Middle frontal gyrus (tissue), 1 donor: ENCODE results near the gene MBNL1.

Source experiments
- DNase-seq: peaks from one replicate; pipeline ENCODE4 v3.0.0-alpha.2; 2015; ENCODE audit warnings: low spot score; ENCODE audit errors: extremely low spot score

The MBNL1 gene

DNA sequence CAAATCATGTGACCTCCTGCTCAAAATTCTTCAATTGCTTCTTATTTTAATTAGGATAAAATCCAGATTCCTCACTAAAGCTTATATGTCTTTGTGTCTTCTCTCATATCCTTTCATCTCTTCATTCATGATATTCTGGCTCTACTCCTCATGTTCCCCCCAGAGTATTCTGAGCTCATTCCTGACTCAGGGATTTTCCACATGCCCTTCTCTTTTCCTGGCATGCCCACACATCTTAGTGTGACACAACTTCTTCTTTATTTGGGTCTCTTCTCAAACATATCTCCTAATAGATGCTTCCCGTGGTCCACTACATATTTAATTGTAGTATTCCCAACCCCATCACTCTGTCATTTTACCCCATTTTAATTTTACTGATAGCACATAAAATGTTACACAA lies 15.2 kb upstream of the MBNL1 start:
- DNase-seq: no peak

DNA sequence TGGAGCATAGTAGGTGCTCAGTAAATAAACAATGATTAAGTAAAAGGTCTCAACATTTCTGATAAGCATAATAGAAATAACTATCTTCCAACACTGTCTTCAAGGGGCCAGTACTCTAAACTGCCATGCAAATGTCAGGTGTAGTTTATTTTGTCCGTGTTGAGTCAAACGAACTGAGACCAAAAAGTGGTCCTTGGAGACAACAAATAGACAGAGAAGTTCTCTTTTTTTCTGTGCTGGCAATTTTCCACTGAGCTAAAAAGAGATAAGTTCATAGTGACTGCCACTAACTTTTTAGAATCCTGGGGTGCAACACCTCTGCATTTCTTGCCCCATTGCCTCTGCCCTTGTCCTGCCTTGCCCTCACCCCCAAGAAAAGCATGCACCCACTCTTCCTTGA lies 14.7 kb upstream of the MBNL1 start:
- no peak for DNase-seq

DNA sequence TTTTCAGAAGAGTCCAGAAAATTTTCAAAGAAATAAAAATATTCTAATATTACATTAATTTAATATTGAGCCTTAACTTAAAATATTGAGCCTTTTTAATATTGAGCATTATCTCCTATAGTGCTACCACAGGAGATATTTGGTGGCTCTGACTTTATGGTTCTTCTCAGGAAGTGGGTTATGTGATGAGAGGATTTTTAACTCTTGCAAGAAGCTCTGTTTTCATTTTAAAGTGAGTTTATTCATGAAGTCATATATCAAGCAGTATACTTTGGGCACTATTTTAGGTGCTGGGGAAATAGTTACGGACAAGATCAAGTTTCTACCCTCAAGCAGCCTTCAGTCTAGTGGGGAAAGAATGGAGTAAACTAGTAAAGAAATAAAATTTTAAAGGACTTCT lies 13.4 kb upstream of the MBNL1 start:
- no peak for DNase-seq

DNA sequence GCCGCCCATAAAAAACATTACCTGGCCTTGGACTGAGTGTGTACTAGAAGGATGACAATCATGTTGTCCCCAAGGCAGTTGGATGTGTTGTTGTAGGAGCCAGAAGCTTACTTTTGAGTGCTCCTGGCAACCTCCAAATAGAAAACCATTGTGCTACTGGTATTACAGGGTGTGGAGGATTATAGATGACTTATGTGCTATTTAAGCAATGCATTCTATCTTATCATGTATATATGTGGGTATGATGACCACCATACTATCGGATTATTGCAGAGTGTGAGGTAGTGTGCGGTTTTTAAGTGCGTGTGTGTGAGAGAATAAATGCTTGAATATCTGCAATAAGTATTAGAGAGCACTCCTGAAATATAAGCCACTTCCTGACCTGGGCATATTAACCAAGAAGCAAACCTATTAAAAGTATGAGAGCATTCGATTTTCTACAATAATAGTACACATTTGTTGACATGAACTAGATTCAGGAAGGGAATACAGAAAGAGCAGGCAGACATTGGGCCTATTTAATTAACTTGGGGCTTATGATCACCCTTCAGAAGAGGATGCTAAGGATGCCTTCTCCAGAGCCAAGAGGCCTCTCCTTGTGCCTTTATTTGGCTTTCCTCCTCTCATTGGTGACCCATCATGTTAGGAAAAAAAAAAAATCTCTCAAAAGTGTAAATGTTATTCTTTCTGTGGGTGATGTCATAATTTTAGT lies 11.7 kb upstream of the MBNL1 start:
- no peak for DNase-seq

DNA sequence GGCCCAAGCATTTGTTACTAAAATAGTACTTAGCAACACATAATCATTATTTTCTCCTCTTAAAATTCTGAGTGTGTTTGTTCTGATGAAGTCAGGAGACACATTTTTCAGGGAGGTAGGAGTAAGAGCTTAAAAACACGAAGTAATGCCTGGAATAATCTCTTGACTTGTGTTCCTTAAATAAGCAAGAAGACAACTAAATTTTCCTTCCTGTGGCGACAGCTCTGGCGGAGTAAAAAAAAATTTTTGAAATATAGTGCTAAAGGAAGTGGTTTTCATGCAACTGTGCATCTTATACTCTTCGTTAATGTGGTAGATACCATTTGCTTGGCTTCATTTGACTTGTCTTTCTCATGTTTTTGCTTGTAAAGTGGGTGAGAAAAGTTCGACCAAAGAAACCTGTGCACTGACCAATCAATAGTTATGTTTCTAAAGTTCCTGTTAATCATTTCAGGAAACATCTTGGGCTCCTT lies 11.1 kb upstream of the MBNL1 start:
- DNase-seq: no peak

DNA sequence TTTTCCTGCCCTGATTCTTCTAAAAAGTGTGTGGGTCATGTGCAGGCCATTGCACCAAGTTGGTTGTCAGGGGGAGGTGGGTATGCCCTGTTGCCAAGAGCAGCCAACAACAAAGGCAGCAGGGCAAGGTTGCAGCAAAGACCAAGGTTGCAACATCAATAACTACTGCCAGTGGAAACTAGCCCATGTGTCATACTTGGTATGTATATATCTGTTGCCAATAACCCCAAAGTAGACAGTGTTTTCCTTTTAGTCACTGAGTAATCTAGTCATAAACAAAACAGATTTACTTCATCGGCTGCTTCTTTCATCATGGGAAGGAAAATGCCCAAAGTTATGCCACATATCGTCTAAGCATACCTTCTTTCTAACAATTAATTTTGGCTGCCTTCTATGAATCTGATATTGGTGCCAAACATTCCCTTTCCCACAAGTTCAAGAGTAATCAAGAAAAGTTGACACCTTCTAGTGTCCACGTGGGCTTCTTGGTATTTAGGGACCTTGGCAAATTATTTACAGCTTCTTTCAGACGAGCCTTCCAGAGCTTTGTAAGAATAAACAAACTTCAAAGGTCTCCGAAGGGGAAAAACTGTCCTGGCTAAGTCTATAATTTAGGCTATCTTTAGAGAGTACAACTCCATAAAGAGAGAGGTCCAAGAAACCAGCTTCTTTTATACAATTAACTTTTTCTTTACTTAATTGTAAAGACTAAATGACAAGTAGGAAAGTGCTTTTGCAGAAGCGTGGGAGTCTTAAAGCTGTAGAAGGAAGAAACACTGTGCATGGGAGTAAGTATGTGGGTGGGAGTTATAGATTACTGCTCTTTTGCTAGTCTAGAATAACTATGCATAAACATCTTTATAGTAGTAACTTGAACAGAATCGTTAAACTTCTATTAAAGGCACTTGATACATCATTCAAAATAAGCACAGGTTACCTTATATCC lies 10.0 kb upstream of the MBNL1 start:
- DNase-seq: no peak

DNA sequence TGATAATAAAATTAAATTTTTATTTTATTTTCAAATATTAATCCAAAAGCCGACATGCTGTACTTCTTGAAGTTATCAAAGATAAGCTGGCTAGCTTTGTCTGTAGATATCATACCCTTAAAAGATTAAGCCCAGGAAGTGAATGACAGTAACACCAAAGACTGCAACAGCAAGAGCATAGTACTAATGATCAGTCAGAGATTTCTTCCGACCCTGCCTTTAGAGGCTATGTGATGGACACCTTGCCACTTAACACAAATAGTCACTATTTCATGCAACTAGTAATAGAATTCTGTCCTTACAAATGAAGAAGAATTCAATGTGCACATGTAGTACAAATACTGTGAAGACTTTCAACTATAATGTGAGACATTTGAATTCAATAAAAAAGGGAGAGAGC lies 9.3 kb upstream of the MBNL1 start:
- DNase-seq: no peak

DNA sequence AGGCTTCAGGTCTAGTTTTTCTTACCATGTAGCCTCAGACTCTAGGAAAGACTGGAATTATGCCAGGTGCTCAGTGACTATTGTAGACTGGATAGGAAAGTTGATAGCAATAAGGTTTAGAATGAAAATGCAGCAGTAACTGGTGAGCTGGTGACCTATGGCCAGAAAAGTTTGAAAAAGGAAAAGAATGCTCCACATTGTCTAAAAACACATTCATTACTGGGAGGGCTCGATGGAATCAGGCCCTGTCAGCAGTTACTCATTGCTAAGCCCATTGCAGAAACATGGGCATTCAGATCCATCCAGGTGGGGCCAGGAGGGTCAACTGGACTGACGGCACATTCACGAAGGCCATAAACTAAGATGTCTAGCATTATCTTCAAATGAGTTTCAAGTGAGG lies 8.7 kb upstream of the MBNL1 start:
- DNase-seq: no peak

DNA sequence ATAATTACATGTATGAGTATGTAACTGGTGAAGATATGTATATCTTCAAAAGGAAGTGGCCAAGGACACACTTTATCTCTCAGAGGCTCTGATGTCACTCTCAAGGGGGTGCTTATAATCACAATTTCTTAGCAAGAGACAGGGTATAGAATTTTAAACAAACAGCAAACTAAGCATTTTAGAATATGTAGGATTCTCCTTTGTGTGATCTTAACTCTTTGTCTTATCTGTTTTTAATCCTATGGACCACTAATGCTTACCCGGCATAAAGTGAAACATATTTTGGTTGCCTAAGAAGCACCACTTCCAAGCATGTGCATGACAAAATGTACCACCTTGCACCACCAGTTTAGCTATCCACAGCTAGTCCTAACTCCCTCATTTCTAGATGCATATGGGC lies 8.2 kb upstream of the MBNL1 start:
- DNase-seq: no peak

DNA sequence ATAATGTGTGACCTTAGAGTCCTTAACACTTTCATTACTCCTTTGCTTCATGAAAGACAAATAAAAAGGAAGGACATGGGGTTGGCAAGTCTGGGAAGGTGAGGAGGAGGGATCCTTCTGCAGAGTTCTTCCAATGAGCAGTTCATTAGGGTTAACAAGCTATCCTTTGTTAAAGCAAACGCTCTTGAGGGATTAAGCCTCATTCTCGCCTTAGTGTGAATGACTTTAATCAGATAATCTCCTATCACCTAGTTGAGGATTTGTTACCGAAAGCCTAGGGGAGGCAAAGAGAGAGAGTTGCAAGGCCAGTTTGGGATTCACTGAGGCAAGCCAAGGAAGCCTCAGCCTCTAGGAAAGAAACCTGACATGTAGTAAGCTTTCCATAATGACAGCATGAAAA lies 7.4 kb upstream of the MBNL1 start:
- no peak for DNase-seq

DNA sequence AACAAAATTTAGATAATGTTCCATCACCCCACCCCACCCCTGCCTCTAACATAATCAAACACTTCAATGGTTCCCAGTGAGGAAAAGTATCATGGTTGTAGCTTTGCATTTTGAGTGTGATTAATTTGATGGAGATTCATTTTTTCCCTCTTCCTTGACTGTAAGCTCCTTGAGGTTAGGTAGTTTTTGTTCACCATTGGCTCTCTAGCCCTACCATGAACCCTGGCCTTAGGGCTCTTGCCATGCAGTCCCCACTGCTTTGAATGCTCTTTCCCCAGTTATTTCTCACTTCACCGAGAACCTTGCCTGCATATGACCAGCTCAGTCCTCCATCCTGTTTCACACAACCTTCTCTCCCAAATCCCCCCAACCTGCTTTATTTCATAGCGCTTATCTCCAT lies 5.0 kb upstream of the MBNL1 start:
- DNase-seq: no peak

DNA sequence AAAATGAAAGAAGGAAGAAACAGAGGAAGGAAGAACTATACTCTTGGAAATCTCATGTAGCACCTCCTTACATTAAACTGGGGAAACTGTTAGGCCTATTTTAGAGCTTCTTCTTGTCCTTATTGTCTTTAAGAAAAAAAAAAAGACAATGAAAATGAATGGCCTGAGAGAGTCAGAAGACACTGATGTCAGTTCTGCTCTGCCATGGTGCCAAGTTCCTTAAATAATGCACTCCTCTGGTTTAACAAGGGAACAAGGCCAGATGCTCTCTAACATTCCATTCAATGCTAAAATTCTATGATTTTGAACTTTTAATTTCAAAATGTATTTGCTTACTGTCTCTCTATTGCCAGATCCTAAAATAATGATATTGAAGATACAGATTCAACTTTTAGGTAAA lies 4.4 kb upstream of the MBNL1 start:
- DNase-seq: no peak

DNA sequence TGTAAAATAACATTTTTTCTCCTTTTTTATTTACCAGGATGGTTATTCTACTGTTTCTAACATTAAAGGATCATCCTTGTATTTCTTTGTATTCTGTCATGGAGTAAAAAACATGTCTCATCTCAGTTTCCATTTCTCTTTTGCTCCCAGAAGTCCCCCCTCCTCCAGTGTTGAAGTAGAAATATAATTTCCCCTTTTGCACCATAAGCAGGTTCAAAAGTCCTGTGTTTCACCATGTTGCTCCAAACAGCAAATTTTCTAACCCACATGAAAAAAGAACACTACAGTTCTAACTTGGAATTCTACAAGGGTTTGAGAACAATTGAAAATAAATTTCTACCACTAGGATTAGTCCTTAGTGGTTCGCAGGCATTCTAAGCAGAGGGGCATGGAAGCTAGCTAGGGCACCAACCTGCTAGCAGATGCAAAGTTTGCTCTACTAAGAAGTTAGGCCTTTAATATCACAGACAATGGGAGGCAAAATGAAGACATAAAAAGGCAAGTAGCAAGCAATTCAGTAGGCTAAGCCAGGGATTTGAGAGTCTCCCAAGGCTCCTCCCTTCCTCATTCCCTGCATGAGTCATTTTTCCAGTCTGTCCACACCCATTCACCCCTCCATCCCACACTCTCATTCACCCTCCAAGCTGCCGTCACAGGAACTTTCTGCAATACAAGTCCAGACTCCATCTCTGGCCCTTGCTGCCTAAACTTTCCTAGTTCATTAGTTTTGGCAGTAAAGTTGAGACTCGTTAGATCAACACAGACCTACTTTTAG lies 2.3 kb upstream of the MBNL1 start:
- no peak for DNase-seq

DNA sequence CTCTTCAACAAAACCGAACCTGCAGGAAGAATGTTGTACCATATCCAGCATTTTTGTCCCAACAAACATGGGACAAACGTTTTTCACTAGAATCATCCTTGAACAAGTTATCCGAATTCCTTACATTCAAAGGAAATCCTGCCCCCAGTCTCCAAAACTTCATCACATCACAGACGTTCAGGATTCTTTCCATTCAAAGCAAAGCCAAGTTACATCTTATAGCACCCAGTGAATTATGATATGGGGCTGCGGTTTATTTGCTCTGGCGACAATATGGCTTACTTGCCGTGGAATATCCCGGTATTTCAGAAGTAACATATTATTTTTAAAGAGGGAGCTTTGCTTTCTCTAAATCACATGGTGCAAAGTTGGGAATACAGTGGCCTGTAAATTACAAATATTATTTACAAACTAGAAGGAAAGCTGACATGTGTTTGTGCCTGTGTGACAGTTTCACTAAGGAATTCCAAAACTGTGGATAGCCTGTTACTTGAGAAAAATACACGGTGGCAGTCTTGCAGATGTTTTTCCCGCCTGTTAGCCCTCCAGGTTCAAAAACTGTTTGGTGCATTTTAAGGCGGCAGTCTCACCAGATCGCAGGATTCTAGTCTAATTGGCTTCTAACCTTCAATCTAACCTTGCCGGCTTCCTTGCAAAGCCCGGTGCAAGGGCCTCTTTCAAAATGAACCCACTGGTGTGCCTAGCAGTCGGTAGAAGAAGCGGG lies 736 bp upstream of the MBNL1 start:
- no peak for DNase-seq

DNA sequence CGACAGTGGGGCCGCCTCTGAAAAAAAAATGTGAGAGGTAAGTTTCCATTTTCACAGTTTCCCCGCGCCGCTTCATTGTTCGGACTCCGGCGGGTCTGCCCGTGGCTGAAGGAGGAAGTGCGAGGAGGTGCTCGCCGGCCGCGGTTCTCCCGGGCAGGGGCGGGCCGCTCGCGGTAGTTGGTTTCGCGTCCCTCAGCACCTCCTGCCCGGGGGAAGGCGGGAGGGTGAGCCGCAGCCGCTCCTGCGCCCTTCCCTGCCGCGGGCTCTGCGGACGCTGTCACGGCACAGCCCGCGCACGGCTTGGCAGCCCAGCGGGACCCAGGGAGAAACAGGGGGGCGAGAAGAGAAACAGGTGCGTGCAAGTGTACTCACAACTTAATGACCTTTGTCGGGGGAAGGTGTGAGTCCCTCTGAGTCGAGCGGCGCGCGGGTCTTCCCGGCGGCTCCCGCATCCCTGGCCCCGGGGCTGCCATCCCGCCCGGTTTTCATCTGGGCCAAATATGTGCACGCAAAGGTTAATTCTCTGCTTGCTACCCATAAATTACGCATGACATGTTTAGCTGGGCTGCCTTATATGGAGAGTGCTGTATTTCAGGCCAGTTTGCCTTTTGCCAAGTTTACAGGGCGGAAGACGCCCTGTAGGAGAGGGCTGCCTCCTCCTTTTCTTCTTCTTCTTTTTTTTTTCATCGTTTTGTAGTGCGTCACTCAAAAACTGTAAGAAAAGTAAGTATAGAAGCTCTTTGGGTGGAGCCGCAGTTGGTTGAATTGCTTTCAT lies 514 bp downstream of the MBNL1 start:
- peak; percentile 14 for DNase-seq

DNA sequence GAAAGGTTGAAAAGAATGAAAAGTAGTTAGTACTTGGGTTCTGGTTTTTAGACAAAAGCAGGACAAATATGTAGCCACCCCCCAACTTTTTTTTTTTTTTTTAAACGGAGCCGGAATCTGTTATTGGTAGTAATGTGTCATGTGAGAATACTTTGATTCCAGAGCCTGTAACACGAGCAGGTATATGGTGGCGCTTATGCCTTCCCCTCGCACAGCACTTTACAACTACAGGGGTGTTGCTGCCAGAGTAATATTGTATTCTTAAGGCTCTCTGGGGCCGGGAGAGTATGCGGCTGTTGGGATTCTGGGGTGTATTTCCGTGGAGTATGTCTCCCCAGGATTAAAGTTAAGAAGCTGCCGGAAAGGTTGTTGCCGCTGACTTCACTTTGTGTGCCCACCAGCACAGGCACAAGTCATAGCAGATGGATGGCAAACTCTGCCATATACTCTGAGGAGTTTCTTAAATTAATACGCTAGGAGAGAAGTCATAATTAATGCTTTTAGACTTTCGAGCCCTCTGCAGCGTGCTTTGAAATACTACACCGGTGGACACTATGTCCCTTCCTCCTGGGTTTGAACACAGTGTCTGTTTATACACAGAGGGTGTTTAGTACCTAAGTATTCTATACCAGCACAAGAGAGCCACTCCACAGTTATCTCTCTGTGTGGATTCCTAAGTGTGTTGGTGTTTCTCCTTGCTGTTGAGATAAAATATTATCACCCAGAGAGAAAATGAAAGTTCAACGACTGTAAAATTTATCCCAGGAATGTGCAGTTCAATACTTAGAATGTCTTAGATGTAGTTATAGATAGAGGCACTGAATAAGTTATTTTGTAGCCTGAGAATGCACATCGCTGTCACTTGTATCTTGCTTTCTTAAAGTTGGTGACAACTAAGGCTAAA lies 1.4 kb downstream of the MBNL1 start:
- DNase-seq: no peak

DNA sequence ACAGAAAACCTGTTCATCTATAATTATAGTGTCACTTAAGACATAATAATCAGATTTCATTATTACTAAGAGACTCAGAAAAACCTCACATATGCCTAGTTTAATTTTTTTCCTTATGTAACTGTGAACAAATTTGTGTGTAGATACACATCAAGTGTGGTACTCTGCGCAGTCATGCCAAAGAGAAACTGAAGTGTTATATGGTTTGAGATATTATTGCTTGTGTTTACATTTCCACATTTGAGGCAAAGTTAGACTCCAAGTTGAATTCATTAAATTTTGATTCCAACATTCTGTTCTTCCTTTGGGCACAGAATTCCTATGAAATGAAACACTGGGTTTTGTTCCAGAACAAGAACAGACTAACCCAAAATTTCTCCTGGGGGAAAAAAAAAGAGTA lies 2.2 kb downstream of the MBNL1 start:
- no peak for DNase-seq

DNA sequence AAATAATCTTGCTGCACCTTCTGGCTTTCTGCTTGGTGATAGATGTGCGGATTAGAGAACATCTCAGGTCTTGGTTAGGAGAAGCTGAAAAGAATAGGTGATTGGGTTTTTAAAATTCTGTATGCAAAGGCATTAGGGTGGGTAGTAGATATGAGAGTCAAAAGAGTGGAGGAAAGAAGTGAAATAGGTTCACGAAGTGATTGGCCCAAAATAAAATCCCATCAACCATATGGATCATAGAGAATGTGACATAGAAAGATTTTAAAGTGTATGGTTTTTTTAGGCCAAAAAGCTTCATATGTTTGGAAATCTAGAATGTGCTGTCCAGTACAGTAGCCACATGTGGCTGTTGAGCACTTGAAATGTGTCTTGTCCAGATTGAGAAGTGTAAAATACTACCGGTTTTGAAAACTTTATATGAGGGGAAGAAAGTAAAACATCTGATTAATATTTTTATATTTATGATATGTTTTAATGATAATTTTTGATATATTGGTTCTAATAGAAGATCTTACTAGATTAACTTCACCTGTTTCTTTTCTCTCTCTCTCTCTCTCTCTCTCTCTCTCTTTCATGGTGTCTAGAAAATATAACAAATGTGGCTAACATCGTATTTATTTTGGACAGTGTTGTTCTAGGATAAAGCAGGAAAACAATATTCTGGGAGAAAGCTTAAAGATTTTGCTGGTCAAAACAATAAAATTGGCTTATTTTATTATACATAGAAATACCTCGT lies 2.9 kb downstream of the MBNL1 start:
- DNase-seq: no peak

DNA sequence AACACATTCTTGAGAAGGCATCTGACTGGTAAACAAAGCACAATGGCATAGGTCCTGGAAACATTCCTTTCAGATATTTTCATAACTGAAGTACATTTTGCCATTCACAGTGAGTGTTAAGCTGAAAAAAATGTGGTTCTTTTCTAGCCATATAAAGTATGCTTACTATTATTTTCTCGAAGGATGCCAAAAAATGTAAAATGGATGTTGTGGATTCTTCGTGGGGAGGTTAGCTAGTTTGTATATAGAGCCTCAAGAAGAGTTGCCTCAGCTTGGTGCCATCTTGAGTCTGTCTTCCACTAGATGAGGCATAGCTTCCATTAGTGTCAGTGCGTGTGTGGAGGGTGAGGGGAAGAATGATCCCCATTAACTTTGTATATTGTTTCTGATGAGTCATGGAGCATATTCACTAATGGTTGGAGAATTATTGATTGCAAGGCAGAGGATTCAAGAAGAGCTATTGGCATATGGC lies 4.1 kb downstream of the MBNL1 start:
- DNase-seq: no peak
